HG02938 (cell line): ENCODE data around the gene SPDYE6.
A peak's percentile ranks its signal among the peaks of the same experiment; 100 is the strongest.
"Not testable (repeated sequence)": the region's sequence is repeated elsewhere in the genome, so short reads cannot be mapped to it uniquely, and the experiment has no call there.

Source experiments
- ATAC-seq: cut with Tn5 transposase; IDR thresholded peaks from one replicate; pipeline ENCODE4 v1.9.1; 2021; ENCODE audit warnings: mild to moderate bottlenecking, moderate library complexity; ENCODE audit not compliant: unreplicated experiment

SPDYE6 gene

GRCh38 chr7:102319671-102320070, 36.6 kb downstream of the SPDYE6 start:
- no peak for ATAC-seq

- no peak for ATAC-seq
These were observed 37.7 kb downstream of the SPDYE6 start for GRCh38 chr7:102318482-102318971.

- no peak for ATAC-seq
These were observed 38.8 kb downstream of the SPDYE6 start for GRCh38 chr7:102317231-102318059.

GRCh38 chr7:102313997-102314780, 42.1 kb downstream of the SPDYE6 start:
- ATAC-seq = no peak

- ATAC-seq = no peak
These were observed 43.9 kb downstream of the SPDYE6 start for GRCh38 chr7:102312317-102312716.

GRCh38 chr7:102310414-102310815, 45.8 kb downstream of the SPDYE6 start:
- ATAC-seq = no peak

- peak; percentile 65 for ATAC-seq
These were observed 49.1 kb downstream of the SPDYE6 start for GRCh38 chr7:102306916-102307677.

- peak; percentile 47 for ATAC-seq
These were observed 50.6 kb downstream of the SPDYE6 start for GRCh38 chr7:102305414-102306268.

- no peak for ATAC-seq
These were observed 51.6 kb downstream of the SPDYE6 start for GRCh38 chr7:102304668-102305067.

GRCh38 chr7:102303669-102304422, 52.4 kb downstream of the SPDYE6 start:
- no peak for ATAC-seq

GRCh38 chr7:102302025-102302424, 54.2 kb downstream of the SPDYE6 start:
- ATAC-seq = no peak

- not testable (repeated sequence) for ATAC-seq
These were observed 54.9 kb downstream of the SPDYE6 start for GRCh38 chr7:102301367-102301766.

- ATAC-seq = no peak
These were observed 55.5 kb downstream of the SPDYE6 start for GRCh38 chr7:102300643-102301221.

- no peak for ATAC-seq
These were observed 58.6 kb downstream of the SPDYE6 start for GRCh38 chr7:102297487-102298218.

GRCh38 chr7:102296514-102296913, 59.7 kb downstream of the SPDYE6 start:
- ATAC-seq = no peak

- ATAC-seq = no peak
These were observed 60.1 kb downstream of the SPDYE6 start for GRCh38 chr7:102296179-102296438.
